Peyer's patch (tissue), 4 donors: ENCODE results near the gene CLASP1. TPM values are rescaled to one million over a fixed set of nuclear protein-coding genes. Genes with fewer than 3 reads are reported as not detected.

Experiments used
- DNase-seq, 3 donors: peaks; one replicate each; pipeline ENCODE4 v3.0.0-alpha.2; 2017 to 2019
- H3K27ac ChIP-seq, 4 donors: fragments of 200-600 bp; sonication (generic); one replicate each; pipeline ENCODE4 v1.5.1; 2016 to 2019
- H3K27me3 ChIP-seq, 2 donors: fragments of 200-600 bp; sonication (generic); one replicate each; pipeline ENCODE4 v1.5.1; 2019
- H3K36me3 ChIP-seq, 3 donors: fragments of 200-600 bp; sonication (generic); one replicate each; pipeline ENCODE4 v1.5.1; 2016 to 2019
- H3K4me1 ChIP-seq, 4 donors: fragments of 200-600 bp; sonication (generic); one replicate each; pipeline ENCODE4 v1.5.1; 2016 to 2019
- H3K4me3 ChIP-seq, 4 donors: fragments of 200-600 bp; sonication (generic); 1 replicate in 3 of 4; 2 replicates in 1 of 4; pipeline ENCODE4 v1.5.1; 2016 to 2019; ENCODE audit warnings: mild to moderate bottlenecking in 1 of 4
- H3K9me3 ChIP-seq, 4 donors: fragments of 200-600 bp; sonication (generic); one replicate each; pipeline ENCODE4 v1.5.1; 2016 to 2019; ENCODE audit warnings: mild to moderate bottlenecking in 1 of 4
- CTCF ChIP-seq, 6 experiments: fragments of 450-650 bp in 4 of 6; fragments of 200-600 bp in 2 of 6; sonication (generic) in 1 of 6; IDR thresholded peaks; one replicate each; pipeline ENCODE4 v1.5.1; 2017 to 2019; ENCODE audit warnings: antibody characterized with exemption in 6 of 6, mild to moderate bottlenecking in 3 of 6, moderate library complexity in 1 of 6
- POLR2A ChIP-seq, 2 donors: fragments of 450-650 bp; IDR thresholded peaks; one replicate each; pipeline ENCODE4 v1.5.1; 2017; ENCODE audit warnings: antibody characterized with exemption in 2 of 2, mild to moderate bottlenecking in 2 of 2, moderate library complexity in 2 of 2
- total RNA-seq, 4 donors: library from RNA; depleted of rRNA; stranded (reverse); fragments of >200 nt; gene quantifications; one replicate each; pipeline ENCODE4 v1.1.0, GENCODE V29; 2016

The CLASP1 gene
- total RNA-seq, 4 donors from 2014 or later: 30.5 to 130 (median 73.7) TPM

- Histone ChIP-seq H3K9me3 (no peaks in the 10 kb centered on the region), H3K4me1 (no peaks in the 10 kb centered on the region), H3K36me3 (peaks cover 0 to 42% (median 0%) of the 10 kb centered on the region in 3 donors), H3K27ac (no peak overlapping the region), H3K4me3 (no peak overlapping the region), H3K27me3 (no peaks in the 10 kb centered on the region)
- DNase-seq: no peak
- TF ChIP-seq POLR2A (IDR thresholded peaks at IDR 0.05): no peak
- TF ChIP-seq CTCF (IDR thresholded peaks at IDR 0.05): no peak
These were observed 236.9 kb downstream of the CLASP1 start for GRCh38 chr2:121412349-121412748.

- Histone ChIP-seq H3K27me3 (no peaks in the 10 kb centered on the region), H3K27ac (no peak overlapping the region), H3K36me3 (peaks cover 0 to 54% (median 0%) of the 10 kb centered on the region in 3 donors), H3K9me3 (no peaks in the 10 kb centered on the region), H3K4me1 (no peaks in the 10 kb centered on the region), H3K4me3 (no peak overlapping the region)
- no peak for DNase-seq
- TF ChIP-seq CTCF (IDR thresholded peaks at IDR 0.05) (no peak), POLR2A (IDR thresholded peaks at IDR 0.05) (no peak)
These were observed 239.3 kb downstream of the CLASP1 start for GRCh38 chr2:121409966-121410365.

GRCh38 chr2:121409388-121409787, 239.9 kb downstream of the CLASP1 start:
- peaks cover 0 to 49% (median 0%) of the 10 kb centered on the region in 3 donors for H3K36me3 ChIP-seq
- no peak overlapping the region for H3K4me3 ChIP-seq
- no peaks in the 10 kb centered on the region for H3K4me1 ChIP-seq
- no peak for DNase-seq
- H3K9me3 ChIP-seq: no peaks in the 10 kb centered on the region
- no peak overlapping the region for H3K27ac ChIP-seq
- TF ChIP-seq POLR2A (IDR thresholded peaks at IDR 0.05) (no peak), CTCF (IDR thresholded peaks at IDR 0.05) (no peak)
- no peaks in the 10 kb centered on the region for H3K27me3 ChIP-seq

- DNase-seq: no peak
- Histone ChIP-seq H3K27ac (no peak overlapping the region), H3K4me3 (no peak overlapping the region), H3K9me3 (no peaks in the 10 kb centered on the region), H3K27me3 (no peaks in the 10 kb centered on the region), H3K4me1 (no peaks in the 10 kb centered on the region), H3K36me3 (peaks cover 0 to 52% (median 0%) of the 10 kb centered on the region in 3 donors)
- TF ChIP-seq CTCF (IDR thresholded peaks at IDR 0.05): no peak
- no peak for TF ChIP-seq POLR2A (IDR thresholded peaks at IDR 0.05)
These were observed 240.6 kb downstream of the CLASP1 start for GRCh38 chr2:121408641-121409040.

GRCh38 chr2:121405233-121405632, 244.0 kb downstream of the CLASP1 start:
- no peaks in the 10 kb centered on the region for H3K27me3 ChIP-seq
- no peak overlapping the region for H3K27ac ChIP-seq
- no peak for TF ChIP-seq CTCF (IDR thresholded peaks at IDR 0.05)
- no peak overlapping the region for H3K4me3 ChIP-seq
- H3K9me3 ChIP-seq: no peaks in the 10 kb centered on the region
- peaks cover 0 to 69% (median 0%) of the 10 kb centered on the region in 3 donors for H3K36me3 ChIP-seq
- H3K4me1 ChIP-seq: no peaks in the 10 kb centered on the region
- no peak for DNase-seq

GRCh38 chr2:121400201-121400600, 249.1 kb downstream of the CLASP1 start:
- DNase-seq: no peak
- Histone ChIP-seq H3K4me1 (no peaks in the 10 kb centered on the region), H3K27ac (no peak overlapping the region), H3K9me3 (no peaks in the 10 kb centered on the region), H3K36me3 (peaks cover 0 to 65% (median 0%) of the 10 kb centered on the region in 3 donors), H3K27me3 (no peaks in the 10 kb centered on the region), H3K4me3 (no peak overlapping the region)
- TF ChIP-seq CTCF (IDR thresholded peaks at IDR 0.05) (no peak), POLR2A (IDR thresholded peaks at IDR 0.05) (no peak)
